Gastroesophageal sphincter (tissue), 4 donors: ENCODE results near the gene MAPKBP1. TPM values are rescaled to one million over a fixed set of nuclear protein-coding genes. Genes with fewer than 3 reads are reported as not detected.
A peak's percentile ranks its signal among the peaks of the same experiment; 100 is the strongest.

ENCODE experiments used
- ATAC-seq: fragments of 150-250 bp; one replicate; pipeline ENCODE4 v1.9.1; 2016; ENCODE audit warnings: mild to moderate bottlenecking, moderate library complexity
- H3K27ac ChIP-seq, 4 donors: fragments of 200-600 bp; sonication (generic) in 3 of 4; 1 replicate in 3 of 4; 2 replicates in 1 of 4; pipeline ENCODE4 v1.5.1; 2016 to 2019
- H3K27me3 ChIP-seq: fragments of 200-600 bp; sonication (generic); one replicate; pipeline ENCODE4 v1.5.1; 2019
- H3K36me3 ChIP-seq, 2 donors: fragments of 200-600 bp; sonication (generic); one replicate each; pipeline ENCODE4 v1.5.1; 2019; ENCODE audit warnings: control low read depth in 1 of 2
- H3K4me1 ChIP-seq, 3 donors: fragments of 200-600 bp; sonication (generic); 1 replicate in 2 of 3; 2 replicates in 1 of 3; pipeline ENCODE4 v1.5.1; 2016 to 2019; ENCODE audit warnings: control low read depth in 2 of 3
- H3K4me3 ChIP-seq, 2 donors: fragments of 200-600 bp; sonication (generic); one replicate each; pipeline ENCODE4 v1.5.1; 2019; ENCODE audit warnings: mild to moderate bottlenecking in 1 of 2, moderate library complexity in 1 of 2
- H3K9me3 ChIP-seq, 3 donors: fragments of 200-600 bp; sonication (generic); one replicate each; pipeline ENCODE4 v1.5.1; 2017 to 2019; ENCODE audit warnings: control low read depth in 2 of 3
- CTCF ChIP-seq, 4 experiments: fragments of 200-600 bp in 2 of 4; fragments of 450-650 bp in 2 of 4; sonication (generic) in 1 of 4; IDR thresholded peaks; one replicate each; pipeline ENCODE4 v1.5.1; 2017 to 2019; ENCODE audit warnings: antibody characterized with exemption in 4 of 4, mild to moderate bottlenecking in 2 of 4, moderate library complexity in 2 of 4
- EP300 ChIP-seq: sonication (generic); formaldehyde crosslinking; IDR thresholded peaks from one replicate; pipeline ENCODE4 v1.6.1; 2017; ENCODE audit warnings: antibody characterized with exemption, mild to moderate bottlenecking
- POLR2A ChIP-seq, 2 donors: fragments of 450-650 bp; IDR thresholded peaks; one replicate each; pipeline ENCODE4 v1.6.1; 2017; ENCODE audit warnings: antibody characterized with exemption in 2 of 2, mild to moderate bottlenecking in 2 of 2, moderate library complexity in 1 of 2
- POLR2AphosphoS5 ChIP-seq: sonication (generic); formaldehyde crosslinking; IDR thresholded peaks from one replicate; pipeline ENCODE4 v1.6.1; 2017; ENCODE audit warnings: antibody characterized with exemption
- WGBS, 2 donors: methylation state at CpG; one replicate each; pipeline ENCODE4 v1.1.5; 2018; ENCODE audit warnings: low coverage in 1 of 2; 5-methylcytosine and 5-hydroxymethylcytosine counted together
- total RNA-seq, 4 donors: library from RNA; depleted of rRNA; stranded (reverse); fragments of >200 nt; gene quantifications; one replicate each; pipeline ENCODE4 v1.1.0, GENCODE V29; 2016

MAPKBP1 gene
- total RNA-seq, 4 donors from 2014 or later = 25.1 to 48.9 (median 30.6) TPM

- H3K9me3 ChIP-seq = no peaks in the 10 kb centered on the region
- 18 to 57% methylated on average over 2 to 4 of the region's 4 CpGs for WGBS, 2 donors
- peaks cover 11 to 69% (median 25%) of the 10 kb centered on the region in 3 donors for H3K4me1 ChIP-seq
- H3K27me3 ChIP-seq = no peaks in the 10 kb centered on the region
- no peak overlapping the region for H3K4me3 ChIP-seq
- TF ChIP-seq POLR2AphosphoS5 (no peak), POLR2A (IDR thresholded peaks at IDR 0.05) (no peak), CTCF (IDR thresholded peaks at IDR 0.05) (no peak), EP300 (no peak)
- H3K36me3 ChIP-seq = no peaks in the 10 kb centered on the region
- H3K27ac ChIP-seq = peak overlapping the region in 3 of 4 donors; percentile 47 to 75 (median 72)
- ATAC-seq = no peak
Measured at GRCh38 chr15:41779662-41780157, 5.4 kb downstream of the MAPKBP1 start.

DNA sequence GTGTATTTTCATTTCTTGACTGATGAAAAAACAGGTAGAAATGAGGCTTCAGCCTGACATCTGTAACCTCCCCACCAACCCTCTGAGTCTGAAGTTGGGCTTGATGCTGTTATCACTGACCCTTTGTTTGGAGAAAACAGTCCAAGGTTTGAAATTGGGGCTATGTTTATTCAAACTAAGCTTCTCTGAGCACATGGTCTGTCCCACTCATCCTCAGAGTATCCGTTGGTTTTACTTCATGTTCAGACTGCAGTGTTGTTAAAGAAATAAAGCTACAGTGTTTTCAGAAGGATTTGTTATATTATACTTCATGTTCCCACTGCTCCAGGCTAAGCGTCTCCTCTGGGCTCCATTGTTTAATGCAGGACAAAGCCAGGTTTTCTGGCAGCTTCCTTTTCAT, 6.0 kb downstream of the MAPKBP1 start:
- peaks cover 11 to 65% (median 25%) of the 10 kb centered on the region in 3 donors for H3K4me1 ChIP-seq
- WGBS, 2 donors = 6 to 13% methylated on average over 2 of the region's 2 CpGs

DNA sequence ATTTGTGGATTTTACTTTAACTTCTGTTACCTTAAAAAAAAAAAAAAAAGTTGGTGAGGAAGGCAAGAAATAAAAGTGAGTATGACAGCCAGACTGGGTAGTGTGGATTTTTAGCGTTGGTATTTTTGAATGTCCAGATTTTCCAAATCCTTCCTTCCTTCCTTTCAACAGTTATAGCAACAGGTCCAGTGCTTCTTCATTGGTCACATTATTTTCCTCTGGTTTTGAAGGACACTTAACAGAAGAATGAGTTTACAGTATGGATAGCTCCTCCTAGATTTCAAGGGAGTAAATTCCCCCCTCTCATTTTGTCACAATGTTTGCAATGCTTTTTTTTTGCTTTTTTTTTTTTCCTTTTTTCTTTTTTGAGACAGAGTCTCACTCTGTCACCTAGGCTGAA, 6.4 kb downstream of the MAPKBP1 start:
- H3K4me1 ChIP-seq = peaks cover 11 to 61% (median 20%) of the 10 kb centered on the region in 3 donors
- no peak for ATAC-seq

More for the DNA sequence above, 6.0 kb downstream of the MAPKBP1 start:
- no peak for ATAC-seq
- H3K27me3 ChIP-seq = no peaks in the 10 kb centered on the region
- H3K4me3 ChIP-seq = no peak overlapping the region
- H3K27ac ChIP-seq = peak overlapping the region in 3 of 4 donors; percentile 47 to 75 (median 72)
- no peaks in the 10 kb centered on the region for H3K9me3 ChIP-seq
- no peaks in the 10 kb centered on the region for H3K36me3 ChIP-seq
- TF ChIP-seq CTCF (IDR thresholded peaks at IDR 0.05) = no peak
- TF ChIP-seq POLR2A (IDR thresholded peaks at IDR 0.05) = no peak
- TF ChIP-seq EP300 = no peak
- TF ChIP-seq POLR2AphosphoS5 = no peak

GRCh38 chr15:41782371-41783282, 8.3 kb downstream of the MAPKBP1 start:
- H3K27me3 ChIP-seq = no peaks in the 10 kb centered on the region
- whole genome bisulfite sequencing, 2 donors = 92 to 96% methylated on average over 2 to 4 of the region's 5 CpGs
- H3K36me3 ChIP-seq = no peaks in the 10 kb centered on the region
- no peaks in the 10 kb centered on the region for H3K9me3 ChIP-seq
- no peak overlapping the region for H3K4me3 ChIP-seq
- H3K27ac ChIP-seq = no peak overlapping the region
- ATAC-seq = no peak
- peaks cover 5 to 45% (median 15%) of the 10 kb centered on the region in 3 donors for H3K4me1 ChIP-seq
- TF ChIP-seq POLR2A (IDR thresholded peaks at IDR 0.05) (no peak), CTCF (IDR thresholded peaks at IDR 0.05) (no peak), EP300 (no peak), POLR2AphosphoS5 (no peak)

More for the DNA sequence above, 6.4 kb downstream of the MAPKBP1 start:
- no peaks in the 10 kb centered on the region for H3K27me3 ChIP-seq
- no peak overlapping the region for H3K4me3 ChIP-seq
- TF ChIP-seq POLR2AphosphoS5 (no peak), POLR2A (IDR thresholded peaks at IDR 0.05) (no peak), CTCF (IDR thresholded peaks at IDR 0.05) (no peak), EP300 (no peak)
- H3K27ac ChIP-seq = peak overlapping the region in 3 of 4 donors; percentile 47 to 75 (median 72)
- no peaks in the 10 kb centered on the region for H3K36me3 ChIP-seq
- WGBS, 2 donors = 18 to 43% methylated on average over 1 of the region's 1 CpG
- H3K9me3 ChIP-seq = no peaks in the 10 kb centered on the region
